ENCODE data around the gene CREBRF.

CREBRF gene

GRCh38 chr5:173165177-173166016 lies 109.2 kb downstream of the CREBRF start:
- DNase-seq (ENCODE audit: insufficient read length, low spot score) (no peak), FAIRE-seq (no peak)
- no peak for TF ChIP-seq CTCF (IDR thresholded peaks at IDR 0.05; ENCODE audit: insufficient read depth, missing control alignments)

GRCh38 chr5:173172166-173172565 lies 116.0 kb downstream of the CREBRF start:
- TF ChIP-seq CTCF (IDR thresholded peaks at IDR 0.05; ENCODE audit: insufficient read depth, missing control alignments), result no peak

GRCh38 chr5:173175523-173175922 lies 119.4 kb downstream of the CREBRF start:
- DNase-seq (ENCODE audit: insufficient read length, low spot score) (no peak), FAIRE-seq (no peak)
- TF ChIP-seq CTCF (IDR thresholded peaks at IDR 0.05; ENCODE audit: insufficient read depth, missing control alignments), result no peak

More at GRCh38 chr5:173172166-173172565, 116.0 kb downstream of the CREBRF start:
- FAIRE-seq, result no peak
- DNase-seq (ENCODE audit: insufficient read length, low spot score), result no peak

- no peak for TF ChIP-seq CTCF (IDR thresholded peaks at IDR 0.05; ENCODE audit: insufficient read depth, missing control alignments)
- DNase-seq (ENCODE audit: insufficient read length, low spot score), result no peak
- FAIRE-seq, result no peak
Observed at GRCh38 chr5:173178369-173178910, 122.3 kb downstream of the CREBRF start.

GRCh38 chr5:173180331-173180730 lies 124.2 kb downstream of the CREBRF start:
- DNase-seq (ENCODE audit: insufficient read length, low spot score), result no peak
- TF ChIP-seq CTCF (IDR thresholded peaks at IDR 0.05; ENCODE audit: insufficient read depth, missing control alignments), result no peak
- no peak for FAIRE-seq

- no peak for DNase-seq (ENCODE audit: insufficient read length, low spot score)
- TF ChIP-seq CTCF (IDR thresholded peaks at IDR 0.05; ENCODE audit: insufficient read depth, missing control alignments), result no peak
- FAIRE-seq, result no peak
Observed at GRCh38 chr5:173187054-173187743, 131.0 kb downstream of the CREBRF start.

All from D721Med (cell line).